ENCODE data around the gene PDE9A. TPM values are rescaled to one million over a fixed set of nuclear protein-coding genes. Genes with fewer than 3 reads are reported as not detected.
"Not testable (repeated sequence)": the region's sequence is repeated elsewhere in the genome, so short reads cannot be mapped to it uniquely, and the experiment has no call there.

PDE9A gene
- total RNA-seq, 1 donor from 2014 or later: 1.9 TPM

GRCh38 chr21:42807293-42807895 is 154.0 kb downstream of the PDE9A start:
- not testable (repeated sequence) for DNase-seq

DNA sequence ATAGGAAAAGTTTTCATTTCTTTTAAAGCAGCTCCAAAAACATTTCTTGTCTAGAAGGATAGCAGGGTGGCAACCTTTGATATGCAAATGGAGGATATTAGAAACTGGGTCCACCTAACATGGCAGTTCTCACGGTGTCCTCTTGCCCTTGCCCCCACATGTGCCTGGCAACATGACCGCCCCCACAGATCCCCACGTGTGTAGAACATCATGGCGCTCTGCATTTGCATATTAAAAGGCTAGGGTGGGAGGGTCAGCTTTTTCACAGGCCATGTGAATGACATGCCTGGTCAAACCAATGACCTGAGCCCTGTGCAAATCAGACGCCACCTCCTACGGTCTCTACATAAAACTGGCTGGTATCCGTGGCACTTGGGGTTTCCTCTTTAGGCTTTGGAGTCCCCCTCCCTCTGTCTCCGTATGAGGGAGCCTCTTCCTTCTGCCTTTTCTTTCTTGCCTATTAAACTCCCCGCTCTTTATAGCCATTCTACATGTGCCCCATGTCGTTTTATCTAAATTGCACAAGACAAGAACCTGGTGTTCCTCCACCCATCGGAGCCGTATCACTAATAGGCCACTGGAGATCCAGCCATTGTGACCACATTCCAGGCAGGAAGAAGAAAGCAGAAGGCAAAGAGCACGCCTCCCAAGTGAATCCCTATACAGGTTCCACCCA is 154.7 kb downstream of the PDE9A start:
- no peak for DNase-seq

GRCh38 chr21:42809171-42809570 is 155.8 kb downstream of the PDE9A start:
- DNase-seq: no peak

DNA sequence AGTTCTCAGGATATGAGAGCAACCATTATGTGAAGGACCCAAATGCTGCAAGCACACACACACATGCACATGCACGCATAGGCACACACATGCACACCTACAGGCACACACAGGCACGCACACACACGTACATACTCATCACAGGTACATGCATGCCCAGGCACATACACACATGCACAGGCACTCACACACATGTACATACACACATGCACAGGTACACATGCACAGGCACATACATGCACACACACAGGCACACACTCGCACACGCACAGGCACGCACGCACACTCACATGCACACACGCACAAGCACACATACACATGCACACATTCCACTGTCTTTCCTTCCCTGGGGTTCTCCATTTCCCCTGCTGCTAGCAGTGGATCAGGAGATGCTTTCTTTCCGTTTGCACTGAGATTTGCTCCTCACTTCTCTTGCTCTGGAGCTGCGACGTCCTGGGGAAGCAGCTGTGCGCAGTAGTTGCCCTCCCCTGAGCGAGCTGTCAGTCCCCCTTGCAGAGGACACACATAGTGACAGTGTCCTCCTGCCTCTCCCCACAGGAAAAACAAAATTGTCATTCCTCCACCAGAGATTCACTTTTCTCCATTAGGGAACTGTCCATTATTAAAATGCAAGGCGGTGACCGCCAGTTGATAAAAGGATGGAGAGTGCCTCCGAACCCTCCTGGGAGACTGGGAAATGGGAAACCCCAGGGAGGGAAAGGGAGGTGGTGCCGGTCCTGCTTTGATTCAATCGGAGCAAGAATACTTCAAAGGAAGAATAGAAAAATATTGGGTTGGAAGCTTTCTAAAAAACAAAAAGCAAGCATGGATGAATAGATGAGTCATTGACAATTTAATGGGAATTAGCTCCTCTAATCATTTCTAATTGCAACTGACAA is 156.4 kb downstream of the PDE9A start:
- no peak for DNase-seq

DNA sequence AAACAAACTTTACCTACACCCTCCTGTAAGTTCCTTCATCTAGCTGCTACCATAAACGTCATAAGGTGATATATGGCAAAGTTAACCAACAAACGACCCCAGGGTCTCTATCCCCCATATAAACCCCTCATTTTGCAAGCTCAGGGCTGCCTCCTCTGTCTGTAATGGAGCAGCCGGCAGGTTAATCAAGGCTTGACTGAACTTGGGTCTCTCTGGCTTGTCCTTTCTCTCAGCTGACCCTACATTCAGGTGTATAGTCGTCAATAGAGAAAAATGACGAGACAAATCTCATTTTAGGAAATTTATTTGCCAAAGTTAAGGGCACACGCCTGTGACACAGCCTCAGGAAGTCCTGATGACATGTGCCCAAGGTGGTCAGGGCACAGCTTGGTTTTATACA is 158.5 kb downstream of the PDE9A start:
- no peak for DNase-seq

DNA sequence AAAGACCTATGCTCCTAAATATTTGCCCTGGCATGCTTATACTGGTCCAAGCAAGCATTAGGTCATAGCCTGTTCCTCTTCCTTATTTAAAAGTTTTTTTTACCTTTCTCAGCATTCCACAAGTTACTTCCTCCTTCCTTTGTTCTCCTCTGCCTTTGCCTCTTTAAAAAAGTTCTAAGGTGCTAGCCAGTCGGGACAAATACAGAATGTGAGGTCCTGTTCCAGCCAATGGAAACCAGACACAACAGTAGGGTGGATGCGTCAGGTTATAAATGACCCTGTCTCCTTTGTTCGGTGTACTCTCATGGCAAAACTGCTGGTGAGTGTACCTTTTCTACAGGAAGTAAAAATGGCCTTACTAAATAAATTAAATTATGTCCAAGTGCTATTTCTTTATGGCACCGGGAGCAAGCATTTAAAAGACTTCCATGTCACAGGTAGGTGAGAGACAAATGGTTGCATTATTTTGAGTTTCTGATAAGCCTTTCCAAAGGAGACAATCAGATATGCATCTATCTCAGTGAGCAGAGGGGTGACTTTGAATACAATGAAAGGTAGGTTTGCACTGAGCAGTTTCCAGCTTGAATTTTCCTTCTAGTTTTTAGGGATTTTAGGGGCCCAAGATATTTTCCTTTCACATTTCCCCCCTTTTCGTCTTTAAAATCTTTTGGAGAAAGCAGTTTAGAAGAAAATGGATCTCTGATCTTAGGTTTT is 159.3 kb downstream of the PDE9A start:
- DNase-seq: not testable (repeated sequence)

DNA sequence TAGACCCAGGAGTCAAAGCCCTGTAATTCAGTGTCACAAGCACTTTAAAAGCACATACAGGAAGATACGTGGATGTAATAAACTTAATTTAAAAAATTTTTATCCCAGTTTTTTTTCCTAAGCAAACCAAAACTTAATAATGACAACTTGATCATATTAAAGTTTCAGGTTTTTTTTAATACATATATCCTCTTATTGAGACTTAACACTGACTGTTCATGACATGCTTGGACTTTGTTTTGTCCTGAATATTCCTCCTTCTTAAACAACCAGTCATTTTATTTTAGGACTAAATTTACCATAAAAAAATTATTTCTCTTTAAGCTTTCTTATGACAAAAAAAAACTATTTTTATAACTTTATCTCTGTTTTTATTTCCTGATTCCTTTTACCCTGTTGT is 161.8 kb downstream of the PDE9A start:
- no peak for DNase-seq

GRCh38 chr21:42818328-42818749 is 164.9 kb downstream of the PDE9A start:
- peak; percentile 77 for DNase-seq

- DNase-seq: no peak
Observed at GRCh38 chr21:42819861-42820615, 166.6 kb downstream of the PDE9A start.

- no peak for DNase-seq
Observed at GRCh38 chr21:42820616-42821465, 167.4 kb downstream of the PDE9A start.

Other genes starting within 250 kb of the PDE9A start
- gene UBASH3A, start 249.7 kb upstream of the PDE9A start, total RNA-seq: not detected in 2 replicates
- gene RSPH1, start 157.4 kb upstream of the PDE9A start, total RNA-seq: not detected in 2 replicates
- gene SLC37A1, start 139.8 kb upstream of the PDE9A start, total RNA-seq: 14.0 and 15.0 TPM in 2 replicates
- gene WDR4, start 225.9 kb downstream of the PDE9A start, total RNA-seq: 16.3 and 21.7 TPM in 2 replicates
- 46.9 and 57.0 TPM in 2 replicates for gene NDUFV3, start 239.7 kb downstream of the PDE9A start, total RNA-seq